ENCODE data around the gene ZNF775.

ZNF775 gene

DNA sequence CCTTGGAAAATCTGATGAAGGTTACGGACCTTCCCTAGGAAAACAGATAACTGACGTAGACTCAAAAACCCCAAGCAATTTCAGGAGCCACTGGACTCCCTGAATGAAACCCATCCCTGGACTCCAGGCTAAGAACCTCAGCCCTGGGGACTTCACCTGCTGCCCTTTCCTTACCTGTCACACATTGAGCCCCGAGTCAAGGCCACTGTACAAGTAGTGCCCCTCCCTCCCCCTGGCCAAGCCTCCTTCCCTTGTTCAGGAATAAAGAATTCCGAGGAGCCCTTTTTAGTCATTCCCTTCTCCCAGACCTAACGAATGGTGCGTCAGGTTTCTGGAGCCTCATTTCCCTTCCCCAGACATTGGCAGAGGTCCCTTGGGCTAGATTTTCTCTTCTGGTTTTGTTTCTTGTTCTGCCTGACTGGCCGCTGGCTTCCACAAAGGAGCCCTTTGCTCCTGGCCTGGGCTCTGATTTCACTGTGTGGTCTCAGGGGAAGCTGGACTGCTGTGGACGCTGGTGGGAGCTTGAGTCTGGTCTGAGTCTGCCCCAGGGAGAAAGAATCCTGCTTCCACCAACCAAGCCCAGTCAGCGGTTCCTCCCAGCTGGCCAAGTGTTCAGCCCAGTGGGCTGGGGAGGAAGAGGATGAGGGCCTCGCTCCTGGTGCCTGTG lies 31.7 kb downstream of the ZNF775 start:
- in situ Hi-C loops (cut with MboI; ENCODE audit: low sequenced_read_pairs) = no loop called here

DNA sequence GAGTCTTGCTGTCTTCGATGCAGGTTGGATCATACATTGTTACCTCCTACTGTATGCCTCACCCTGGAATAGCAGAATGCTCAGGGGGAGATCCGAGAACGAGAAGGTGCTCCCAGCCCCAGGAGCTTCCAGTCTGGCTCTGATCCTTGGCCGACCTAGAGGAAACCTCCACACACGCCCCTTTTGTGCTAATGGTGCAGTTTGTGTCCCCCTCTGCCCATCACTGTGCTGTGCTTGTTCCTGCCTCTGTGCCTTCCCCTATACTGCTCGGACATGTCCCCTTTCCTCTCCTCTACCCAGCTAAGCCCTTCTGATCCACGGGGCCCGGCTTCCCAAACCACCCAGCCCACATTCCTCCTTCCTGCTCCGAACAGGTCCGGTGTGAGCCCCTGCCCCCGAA lies 32.5 kb downstream of the ZNF775 start:
- in situ Hi-C loops (cut with MboI; ENCODE audit: low sequenced_read_pairs) = no loop called here

DNA sequence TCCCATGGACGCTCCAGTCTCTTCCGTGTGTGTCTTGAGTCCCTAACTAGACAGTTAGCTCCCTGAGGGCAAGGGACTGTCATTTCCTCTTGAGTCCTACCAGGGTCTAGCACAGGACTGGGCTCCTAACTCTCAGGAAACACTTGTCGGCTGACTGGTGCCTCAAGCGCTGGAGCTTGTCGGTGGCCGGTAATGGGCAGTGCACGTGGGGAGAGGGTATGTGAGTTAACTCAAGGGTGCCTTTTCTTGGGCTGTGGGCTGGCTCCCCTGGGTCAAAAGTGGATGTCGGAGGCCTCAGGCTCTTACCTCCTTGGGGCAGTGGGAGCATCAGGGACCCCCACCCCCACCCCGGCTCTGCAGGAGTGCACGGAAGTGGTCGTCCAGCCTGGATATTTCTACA lies 32.9 kb downstream of the ZNF775 start:
- in situ Hi-C loops (cut with MboI; ENCODE audit: low sequenced_read_pairs) = no loop called here

DNA sequence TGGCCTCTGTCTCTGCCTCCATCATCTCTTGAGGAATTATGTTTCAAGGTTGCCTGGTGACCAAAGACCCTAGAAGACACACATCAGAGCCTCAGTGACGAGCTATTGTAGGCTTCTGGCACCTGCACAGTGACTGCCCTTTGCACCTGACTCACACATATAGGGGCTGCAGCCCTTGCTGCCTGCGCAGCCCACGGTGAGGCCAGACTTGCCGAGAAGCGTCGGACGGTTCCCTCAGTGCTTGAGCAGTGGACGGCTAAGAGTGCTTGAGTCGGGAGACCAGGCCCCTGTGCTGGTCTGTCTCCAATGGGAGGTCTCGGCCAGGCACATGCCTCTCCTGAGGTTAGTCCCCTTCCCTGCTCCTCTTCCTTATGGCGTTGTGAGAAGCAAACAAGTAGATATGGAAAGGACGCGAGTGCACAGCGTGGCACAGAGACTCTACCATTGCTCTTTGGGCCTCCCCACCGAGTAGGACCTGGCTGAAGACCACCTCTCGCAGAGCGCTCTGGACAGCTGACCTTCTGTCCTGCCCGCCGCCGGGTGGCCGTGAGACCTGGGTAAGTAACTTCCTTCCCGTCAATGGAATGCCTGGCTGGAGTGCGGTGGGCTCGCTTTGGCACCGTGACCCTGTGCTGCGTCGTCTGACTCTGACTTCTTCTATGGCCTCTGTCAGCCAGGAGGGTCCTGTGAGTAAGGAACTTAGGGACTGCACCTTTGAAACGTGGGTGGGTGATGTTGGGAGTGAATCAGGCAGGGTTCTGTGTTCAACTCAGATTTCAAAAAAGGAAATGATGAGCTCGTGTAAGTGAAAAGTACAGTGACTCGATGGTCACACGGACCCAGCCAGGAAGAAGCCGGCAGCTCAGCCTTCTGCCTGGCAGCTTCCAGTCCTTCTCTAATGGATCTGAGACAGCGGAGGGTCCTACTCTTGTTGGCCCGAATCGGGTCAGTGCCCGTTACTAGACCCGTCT lies 33.7 kb downstream of the ZNF775 start:
- in situ Hi-C loops (cut with MboI; ENCODE audit: low sequenced_read_pairs) = no loop called here

GRCh38 chr7:150413640-150414081 lies 34.5 kb downstream of the ZNF775 start:
- in situ Hi-C loops (cut with MboI; ENCODE audit: low sequenced_read_pairs) = no loop called here

DNA sequence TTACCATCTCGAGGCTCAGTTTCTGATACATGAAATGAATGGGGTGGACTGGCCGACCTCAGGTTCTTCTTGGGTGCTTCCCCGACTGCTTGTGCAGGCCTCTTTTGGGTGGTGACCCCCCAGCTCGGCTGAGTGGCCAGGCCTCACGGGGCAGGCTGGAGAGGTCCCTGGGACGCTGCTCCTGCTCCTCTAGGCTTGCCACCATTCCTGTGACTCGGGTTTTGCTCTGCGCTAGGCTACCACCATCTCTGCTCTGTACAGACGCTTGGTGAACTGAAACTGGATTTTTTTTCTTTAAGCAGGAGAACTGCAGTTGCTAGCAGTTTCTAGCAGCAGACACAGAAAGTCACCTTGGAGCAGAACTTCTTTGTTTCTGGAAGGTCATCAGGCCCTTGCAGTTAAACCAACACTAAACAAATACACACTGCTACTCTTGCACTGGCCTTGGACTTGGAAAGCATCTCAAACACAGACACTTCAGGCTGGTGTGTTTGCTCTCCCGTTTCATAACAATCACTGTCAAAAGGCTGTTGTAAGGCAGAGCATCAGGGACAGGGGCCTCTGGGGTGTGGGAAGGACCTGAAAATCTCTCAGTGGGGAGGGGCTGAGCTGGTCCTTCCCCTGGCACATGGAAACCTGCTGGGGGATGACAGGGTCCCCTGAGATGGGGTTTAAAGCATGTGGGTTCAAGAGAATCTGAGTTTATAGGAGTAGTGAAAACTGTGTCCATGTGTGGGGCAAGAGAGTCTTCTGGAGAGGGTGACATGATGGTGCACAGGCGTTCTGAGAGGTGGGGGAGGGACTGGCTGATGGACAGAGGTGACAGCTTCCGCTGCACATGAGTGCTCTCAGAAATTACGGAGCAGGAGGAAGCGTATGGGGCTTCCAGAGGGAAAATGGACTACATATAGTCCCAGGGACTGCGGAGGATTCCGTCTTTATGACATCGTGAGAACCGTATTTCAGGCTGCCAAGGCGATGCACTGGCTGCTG lies 36.3 kb downstream of the ZNF775 start:
- in situ Hi-C loops (cut with MboI; ENCODE audit: low sequenced_read_pairs) = no loop called here

GRCh38 chr7:150417239-150417638 lies 38.1 kb downstream of the ZNF775 start:
- in situ Hi-C loops (cut with MboI; ENCODE audit: low sequenced_read_pairs) = no loop called here

DNA sequence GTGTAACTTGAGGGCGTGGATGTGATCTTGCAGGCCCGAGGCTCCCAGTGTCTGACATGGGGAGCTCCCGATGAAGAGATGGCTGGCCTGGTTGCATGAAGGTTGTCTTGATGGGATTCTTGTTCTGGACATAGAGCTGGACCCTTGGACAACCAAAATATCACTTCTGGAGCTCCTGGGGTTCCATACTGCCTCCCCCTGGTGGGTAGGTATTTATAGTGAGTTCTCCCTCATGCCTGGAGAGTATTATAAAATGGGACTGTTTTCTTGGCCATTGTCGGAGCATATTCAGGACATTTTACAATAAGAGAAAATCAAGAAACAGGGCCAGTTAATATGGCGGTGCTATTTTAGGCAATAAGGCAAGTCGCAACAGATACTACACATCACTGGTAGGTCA lies 38.7 kb downstream of the ZNF775 start:
- in situ Hi-C loops (cut with MboI; ENCODE audit: low sequenced_read_pairs) = no loop called here

DNA sequence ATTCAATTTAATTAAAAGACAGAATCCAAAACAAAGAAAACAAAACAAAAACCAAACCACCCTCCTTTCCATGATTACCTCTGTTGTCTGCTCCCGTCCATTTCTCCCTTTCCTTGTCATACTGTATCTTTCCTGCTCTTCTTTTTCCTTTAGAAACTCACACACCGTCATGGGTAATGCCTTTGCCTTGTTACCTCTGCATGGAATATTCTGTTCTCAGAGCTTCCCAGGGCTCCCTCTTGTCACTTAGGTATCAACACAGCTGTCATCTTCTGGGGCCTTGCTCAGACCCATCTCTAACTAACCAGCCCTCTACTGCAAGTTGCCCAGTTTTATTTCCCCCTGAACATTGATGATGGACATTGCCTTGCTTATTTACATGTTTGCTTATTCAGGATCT lies 41.1 kb downstream of the ZNF775 start:
- in situ Hi-C loops (cut with MboI; ENCODE audit: low sequenced_read_pairs) = no loop called here

DNA sequence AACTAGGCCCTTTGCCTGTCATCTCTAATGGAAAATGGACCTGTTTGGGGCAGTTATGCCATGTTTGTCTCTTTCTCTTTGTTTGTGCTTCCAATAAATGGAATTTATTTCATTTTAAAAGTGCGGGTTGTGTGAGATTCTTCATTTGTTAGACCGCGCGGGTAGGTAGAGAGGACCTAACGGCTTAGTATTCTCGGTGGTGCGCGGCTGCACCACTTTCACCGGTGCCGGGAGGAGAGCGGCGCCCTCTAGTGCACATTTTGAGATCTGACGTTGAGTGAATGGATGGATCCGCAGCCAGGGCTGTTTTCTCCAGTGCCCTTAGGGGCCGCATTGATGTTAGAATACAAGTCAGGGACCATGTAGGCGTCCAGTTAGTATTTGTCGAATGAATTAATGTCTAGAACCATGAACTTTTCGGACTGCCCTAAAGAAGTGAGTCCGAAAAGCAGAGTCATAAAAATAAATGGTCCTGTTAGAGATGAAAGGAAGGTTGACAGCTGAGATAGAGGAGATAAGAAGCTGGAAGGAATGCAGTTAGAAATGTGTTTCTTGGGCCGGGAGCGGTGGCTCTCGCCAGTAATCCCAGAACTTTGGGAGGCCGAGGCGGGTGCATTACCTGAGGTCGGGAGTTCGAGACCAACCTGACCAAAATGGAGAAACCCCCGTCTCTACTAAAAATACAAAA lies 42.0 kb downstream of the ZNF775 start:
- in situ Hi-C loops (cut with MboI; ENCODE audit: low sequenced_read_pairs) = no loop called here

DNA sequence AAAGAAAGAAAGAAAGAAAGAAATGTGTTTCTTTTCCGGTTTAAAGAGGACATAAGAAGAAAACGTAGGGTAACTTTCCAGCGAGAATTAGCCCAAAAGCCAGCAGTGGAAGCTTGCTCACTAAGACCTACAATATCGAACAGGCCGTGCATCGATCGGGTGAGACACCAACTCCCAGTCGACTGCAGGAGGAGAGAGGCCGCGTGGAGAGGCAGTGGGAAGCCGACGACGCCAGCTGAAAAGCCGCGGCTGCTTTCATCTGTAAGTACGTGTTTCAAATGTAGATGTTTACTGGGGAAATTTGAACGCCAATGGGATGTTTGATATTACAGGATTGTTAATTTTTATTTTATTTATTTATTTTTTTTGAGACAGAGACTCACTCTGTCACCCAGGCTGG lies 42.7 kb downstream of the ZNF775 start:
- in situ Hi-C loops (cut with MboI; ENCODE audit: low sequenced_read_pairs) = no loop called here

DNA sequence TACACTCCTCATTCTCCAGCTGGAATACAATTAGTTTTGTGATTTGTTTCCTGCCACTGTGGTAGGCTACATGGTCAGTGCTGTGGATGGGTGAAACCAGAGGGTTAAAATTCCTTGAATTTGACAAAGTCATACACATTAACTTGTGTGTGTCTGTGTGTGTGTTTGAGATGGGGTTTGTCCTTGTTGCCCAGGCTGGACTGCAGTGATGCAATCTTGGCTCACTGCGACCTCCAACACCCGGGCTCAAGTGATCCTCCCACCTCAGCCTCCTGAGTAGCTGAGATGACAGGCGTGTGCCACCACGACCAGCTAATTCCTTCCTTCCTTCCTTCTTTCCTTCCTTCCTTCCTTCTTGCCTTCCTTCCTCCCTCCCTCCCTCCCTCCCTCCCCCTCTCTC lies 46.5 kb downstream of the ZNF775 start:
- in situ Hi-C loops (cut with MboI; ENCODE audit: low sequenced_read_pairs) = loop anchor here (25.0 kb wide), 2 partner anchors 337 to 562 kb away; partner anchors contain the start of genes KCNH2 and NOS3

- in situ Hi-C loops (cut with MboI; ENCODE audit: low sequenced_read_pairs) = loop anchor here (25.0 kb wide), 2 partner anchors 333 to 558 kb away; partner anchors contain the start of genes KCNH2 and NOS3
Observed at GRCh38 chr7:150428671-150429451, 49.7 kb downstream of the ZNF775 start.

DNA sequence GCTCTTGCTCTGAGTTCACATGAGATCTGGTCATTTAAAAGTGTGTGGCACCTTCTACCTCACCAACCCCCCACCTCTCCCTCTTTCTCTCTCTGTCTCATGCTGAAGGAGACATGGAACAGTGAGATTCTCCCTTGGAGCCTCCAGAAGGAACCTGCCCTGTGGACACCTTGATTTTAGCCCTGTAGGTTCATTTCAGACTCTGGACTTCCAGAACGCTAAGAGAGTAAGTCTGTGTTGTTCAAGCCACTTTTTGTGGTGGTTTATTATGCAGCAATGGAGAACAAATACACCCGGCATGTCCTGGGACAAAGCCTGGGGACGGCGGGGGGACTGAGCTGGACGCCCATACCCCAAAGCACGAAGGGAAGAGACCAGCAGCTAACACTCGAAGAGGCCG lies 50.6 kb downstream of the ZNF775 start:
- in situ Hi-C loops (cut with MboI; ENCODE audit: low sequenced_read_pairs) = loop anchor here (25.0 kb wide), 2 partner anchors 333 to 558 kb away; partner anchors contain the start of genes KCNH2 and NOS3

GRCh38 chr7:150430465-150431085 lies 51.4 kb downstream of the ZNF775 start:
- in situ Hi-C loops (cut with MboI; ENCODE audit: low sequenced_read_pairs) = loop anchor here (25.0 kb wide), 2 partner anchors 332 to 557 kb away; partner anchors contain the start of genes KCNH2 and NOS3

- in situ Hi-C loops (cut with MboI; ENCODE audit: low sequenced_read_pairs) = loop anchor here (25.0 kb wide), 2 partner anchors 330 to 555 kb away; partner anchors contain the start of genes KCNH2 and NOS3
Observed at GRCh38 chr7:150431839-150432658, 52.9 kb downstream of the ZNF775 start.

Measured in HL-60/S4 treated with phorbol 12-myristate 13-acetate at 8.2 ng/mL for 4 days and 3 days (cell line).